22Rv1 (cell line): ENCODE data around the gene KRT86.

Source experiments
- CTCF ChIP-seq: fragments of 450-650 bp; IDR thresholded peaks from 2 replicates; pipeline ENCODE4 v1.5.1; 2017; ENCODE audit warnings: mild to moderate bottlenecking
- ZFX ChIP-seq: fragments of 450-650 bp; IDR thresholded peaks from 2 replicates; pipeline ENCODE4 v1.6.1; 2017; ENCODE audit warnings: antibody characterized with exemption, borderline replicate concordance

- TF ChIP-seq CTCF (no peak), ZFX (no peak)
Measured at GRCh38 chr12:52317468-52318052, 43.1 kb downstream of the KRT86 start.
